ENCODE results near the gene PPFIBP2.

The PPFIBP2 gene

DNA sequence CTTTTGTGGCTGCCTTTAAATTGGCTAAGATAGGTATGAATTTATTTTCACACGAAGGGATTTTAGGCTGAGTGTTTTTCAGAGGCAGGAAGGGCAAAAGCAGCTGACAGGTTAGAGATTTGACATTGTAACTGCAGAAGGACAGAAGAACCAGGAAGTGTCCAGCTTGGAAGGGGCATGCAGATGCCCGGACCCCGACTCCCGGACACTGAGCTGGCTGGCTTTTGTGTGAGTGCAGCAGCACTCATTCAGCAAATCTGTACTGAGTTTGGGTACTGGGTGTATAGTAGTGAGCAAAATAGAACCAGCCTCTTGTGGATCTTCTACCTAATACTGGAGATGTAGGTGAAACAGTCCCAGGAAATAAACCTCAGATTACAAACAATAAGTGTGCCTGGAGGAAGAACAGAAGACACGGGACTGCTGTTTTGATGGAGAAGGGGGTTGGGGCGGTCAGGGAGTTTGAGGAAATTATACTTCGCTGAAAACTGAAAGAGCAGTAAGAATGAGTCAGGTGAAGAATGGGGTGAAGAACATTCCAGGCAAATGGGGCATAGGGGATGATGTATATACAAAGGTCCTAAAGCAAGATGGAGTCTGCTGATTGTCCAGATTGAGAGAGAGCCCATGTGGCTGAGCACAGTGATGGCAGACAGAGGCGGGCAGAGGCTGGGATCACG is 64.6 kb downstream of the PPFIBP2 start:
- DNase-seq (ENCODE audit: extremely low spot score): no peak
- ChIA-PET POLR2A (no interaction called here), CTCF (interaction anchor here (1.0 to 2.0 kb wide), 4 partner anchors 11 to 87 kb away, joined by 3 to 5 read pairs (median 4); no protein-coding TSS in a partner anchor)
- TF ChIP-seq, protein P1, sequence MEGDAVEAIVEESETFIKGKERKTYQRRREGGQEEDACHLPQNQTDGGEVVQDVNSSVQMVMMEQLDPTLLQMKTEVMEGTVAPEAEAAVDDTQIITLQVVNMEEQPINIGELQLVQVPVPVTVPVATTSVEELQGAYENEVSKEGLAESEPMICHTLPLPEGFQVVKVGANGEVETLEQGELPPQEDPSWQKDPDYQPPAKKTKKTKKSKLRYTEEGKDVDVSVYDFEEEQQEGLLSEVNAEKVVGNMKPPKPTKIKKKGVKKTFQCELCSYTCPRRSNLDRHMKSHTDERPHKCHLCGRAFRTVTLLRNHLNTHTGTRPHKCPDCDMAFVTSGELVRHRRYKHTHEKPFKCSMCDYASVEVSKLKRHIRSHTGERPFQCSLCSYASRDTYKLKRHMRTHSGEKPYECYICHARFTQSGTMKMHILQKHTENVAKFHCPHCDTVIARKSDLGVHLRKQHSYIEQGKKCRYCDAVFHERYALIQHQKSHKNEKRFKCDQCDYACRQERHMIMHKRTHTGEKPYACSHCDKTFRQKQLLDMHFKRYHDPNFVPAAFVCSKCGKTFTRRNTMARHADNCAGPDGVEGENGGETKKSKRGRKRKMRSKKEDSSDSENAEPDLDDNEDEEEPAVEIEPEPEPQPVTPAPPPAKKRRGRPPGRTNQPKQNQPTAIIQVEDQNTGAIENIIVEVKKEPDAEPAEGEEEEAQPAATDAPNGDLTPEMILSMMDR (IDR thresholded peaks at IDR 0.05; ENCODE audit: control extremely low read depth, extremely low read depth, low read depth, missing control alignments): no peak

DNA sequence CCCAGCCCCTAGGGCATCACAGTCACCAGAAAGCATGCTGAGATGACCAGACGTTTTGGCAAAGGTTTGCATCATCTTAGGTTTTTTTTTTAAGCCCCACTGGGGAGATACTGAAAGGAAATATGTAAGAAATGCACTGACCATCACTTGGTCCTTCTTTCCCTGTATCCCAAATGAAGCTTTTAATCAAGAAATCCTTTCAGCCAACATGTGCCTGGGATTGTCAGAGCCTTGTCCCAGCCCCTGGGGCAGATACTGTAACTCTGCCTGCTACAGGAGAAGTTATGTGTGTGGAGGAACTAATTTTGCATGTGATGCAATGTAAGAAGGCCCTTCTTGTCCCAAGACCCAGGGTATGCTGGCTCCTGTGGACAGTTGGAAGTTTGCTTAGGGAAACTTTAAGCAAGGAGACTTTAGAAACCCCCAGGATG is 65.6 kb downstream of the PPFIBP2 start:
- no peak for DNase-seq (ENCODE audit: extremely low spot score)
- TF ChIP-seq, protein P1 (IDR thresholded peaks at IDR 0.05; ENCODE audit: control extremely low read depth, extremely low read depth, low read depth, missing control alignments): no peak
- CTCF ChIA-PET: interaction anchor here (1.2 to 8.8 kb wide), 5 partner anchors 9 to 31 kb away, joined by 3 to 67 read pairs (median 4); no protein-coding TSS in a partner anchor
- POLR2A ChIA-PET: no interaction called here

DNA sequence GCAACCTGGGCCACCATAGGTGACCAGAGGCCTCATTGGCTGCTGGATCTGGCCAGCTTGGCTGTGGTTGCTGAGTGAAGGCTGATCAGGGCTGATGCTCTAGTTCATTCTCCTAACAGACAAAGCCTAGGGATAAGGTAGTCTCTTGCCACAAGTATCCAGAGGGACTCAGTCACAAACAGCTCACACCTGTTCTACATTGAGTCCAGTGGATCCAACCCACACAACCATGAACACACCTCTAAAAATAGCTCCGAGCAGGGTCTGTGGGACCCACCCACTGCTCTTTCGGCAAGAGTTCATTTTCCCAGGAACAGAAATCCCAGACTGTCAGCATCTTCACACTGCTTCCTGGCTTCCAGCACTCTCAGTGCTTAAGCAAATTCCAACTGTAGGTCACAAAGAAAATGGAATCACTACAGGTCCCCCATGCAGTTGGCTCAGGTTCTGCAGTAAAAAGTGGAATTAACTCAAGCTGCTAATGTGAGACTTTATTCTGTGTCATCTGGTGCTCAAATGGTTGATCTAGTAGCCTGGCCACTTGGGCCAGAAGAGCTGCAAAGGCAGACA is 67.3 kb downstream of the PPFIBP2 start:
- CTCF ChIA-PET: interaction anchor here (0.9 to 8.8 kb wide), 10 partner anchors 10 to 114 kb away, joined by 3 to 67 read pairs (median 3); no protein-coding TSS in a partner anchor
- POLR2A ChIA-PET: no interaction called here
- no peak for DNase-seq (ENCODE audit: extremely low spot score)
- TF ChIP-seq, protein P1 (IDR thresholded peaks at IDR 0.05; ENCODE audit: control extremely low read depth, extremely low read depth, low read depth, missing control alignments): no peak

DNA sequence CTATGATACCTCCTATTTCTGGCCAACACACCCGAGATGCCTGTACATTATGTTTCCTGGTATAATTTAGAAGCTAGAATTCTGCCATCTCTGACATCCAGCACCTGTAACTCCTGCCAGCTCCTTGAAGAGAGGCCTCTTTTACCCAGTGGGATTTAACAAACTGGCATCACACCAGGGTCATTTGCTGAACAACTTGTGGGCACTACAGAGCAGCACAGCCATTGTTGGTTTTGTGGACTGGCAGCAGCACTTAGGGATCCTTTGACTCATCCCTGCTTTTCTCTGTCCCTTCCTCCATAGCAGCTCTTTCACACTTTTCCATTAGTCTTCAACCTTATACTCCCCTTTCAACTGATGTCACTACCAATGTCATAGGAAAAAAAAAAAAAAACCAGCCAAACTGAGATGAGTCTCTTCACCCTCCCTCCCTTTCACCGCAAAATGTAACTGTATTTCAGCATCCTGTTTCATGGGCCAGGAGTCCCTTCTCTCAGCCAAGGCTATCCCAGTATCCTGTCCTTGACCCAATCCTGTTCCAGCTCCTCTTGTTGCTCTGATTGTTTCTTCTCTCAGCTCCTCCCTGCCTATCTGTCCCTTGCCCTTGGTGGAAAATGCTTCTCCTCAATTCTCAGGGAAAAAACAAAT is 68.7 kb downstream of the PPFIBP2 start:
- DNase-seq (ENCODE audit: extremely low spot score): no peak
- POLR2A ChIA-PET: no interaction called here
- CTCF ChIA-PET: interaction anchor here (1.2 to 8.8 kb wide), 4 partner anchors 12 to 74 kb away, joined by 3 to 67 read pairs (median 4); no protein-coding TSS in a partner anchor
- TF ChIP-seq, protein P1 (IDR thresholded peaks at IDR 0.05; ENCODE audit: control extremely low read depth, extremely low read depth, low read depth, missing control alignments): no peak

DNA sequence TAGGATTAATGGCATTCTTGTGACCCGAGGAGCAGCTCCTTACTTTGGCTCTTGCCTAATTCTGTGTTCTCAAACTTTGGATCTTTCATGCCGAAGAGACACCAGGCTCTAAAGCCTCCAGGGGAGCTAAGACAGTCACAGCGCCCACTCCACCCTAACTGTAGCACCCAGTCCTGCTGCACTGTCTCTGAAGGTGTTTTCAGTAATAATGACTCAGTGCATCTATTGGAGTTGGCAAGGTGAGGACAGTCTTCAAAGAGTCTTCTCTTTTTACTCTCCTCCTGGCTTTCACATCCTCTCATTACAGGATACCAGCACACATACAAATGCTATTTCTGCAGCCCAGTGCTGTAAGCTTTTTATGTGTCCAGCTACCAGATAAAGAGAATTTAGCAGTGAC is 69.4 kb downstream of the PPFIBP2 start:
- CTCF ChIA-PET: interaction anchor here (0.7 to 8.8 kb wide), 5 partner anchors 9 to 70 kb away, joined by 3 to 67 read pairs (median 7); partner anchors contain the start of gene PPFIBP2
- DNase-seq (ENCODE audit: extremely low spot score): no peak
- POLR2A ChIA-PET: no interaction called here
- TF ChIP-seq, protein P1 (IDR thresholded peaks at IDR 0.05; ENCODE audit: control extremely low read depth, extremely low read depth, low read depth, missing control alignments): no peak

DNA sequence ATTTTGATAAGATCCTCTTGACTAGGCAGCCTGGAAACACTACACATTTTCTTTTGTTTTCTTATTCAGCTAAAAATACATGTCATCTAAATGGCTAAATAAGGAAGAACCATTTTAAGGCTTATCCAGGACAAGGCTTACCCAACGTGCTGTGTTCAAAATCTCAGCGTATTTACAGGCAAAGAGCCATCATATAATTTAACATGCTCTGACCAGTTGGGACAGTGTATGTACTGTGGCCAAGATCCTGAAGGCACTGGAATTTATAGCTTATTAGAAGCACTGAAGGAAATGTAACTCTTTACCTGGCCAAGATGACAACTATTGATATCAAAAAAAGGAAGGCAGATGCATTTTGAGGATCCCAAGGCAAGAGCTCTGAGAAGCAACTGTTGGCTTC is 71.1 kb downstream of the PPFIBP2 start:
- ChIA-PET POLR2A (no interaction called here), CTCF (interaction anchor here (0.8 to 8.8 kb wide), 9 partner anchors 9 to 44 kb away, joined by 3 to 67 read pairs (median 6); no protein-coding TSS in a partner anchor)
- no peak for DNase-seq (ENCODE audit: extremely low spot score)
- TF ChIP-seq, protein P1 (IDR thresholded peaks at IDR 0.05; ENCODE audit: control extremely low read depth, extremely low read depth, low read depth, missing control alignments): no peak
